ENCODE measurements around the gene C1orf210.

Gene C1orf210

GRCh38 chr1:43285269-43285990 is at the start of gene C1orf210:
Gene C1orf210, minus strand, starts transcription at chr1:43285581. Its CDS starts 2,311 bp downstream, at chr1:43283270.
- no peak for DNase-seq

- DNase-seq = no peak
Observed at GRCh38 chr1:43334453-43335205, 49.2 kb upstream of the C1orf210 start.

- no peak for DNase-seq
Observed at GRCh38 chr1:43331688-43332087, 46.3 kb upstream of the C1orf210 start.

- peak; percentile 59 for DNase-seq
Observed at GRCh38 chr1:43329995-43330751, 44.8 kb upstream of the C1orf210 start.

- no peak for DNase-seq
Observed at GRCh38 chr1:43327549-43328292, 42.3 kb upstream of the C1orf210 start.

GRCh38 chr1:43325381-43325780 is 40.0 kb upstream of the C1orf210 start:
- no peak for DNase-seq

- DNase-seq = no peak
Observed at GRCh38 chr1:43324810-43325209, 39.4 kb upstream of the C1orf210 start.

- no peak for DNase-seq
Observed at GRCh38 chr1:43322506-43322905, 37.1 kb upstream of the C1orf210 start.

GRCh38 chr1:43321331-43321891 is 36.0 kb upstream of the C1orf210 start:
- DNase-seq = no peak

- DNase-seq = no peak
Observed at GRCh38 chr1:43319766-43320165, 34.4 kb upstream of the C1orf210 start.

- no peak for DNase-seq
Observed at GRCh38 chr1:43319288-43319687, 33.9 kb upstream of the C1orf210 start.

- no peak for DNase-seq
Observed at GRCh38 chr1:43318831-43319230, 33.5 kb upstream of the C1orf210 start.

- DNase-seq = no peak
Observed at GRCh38 chr1:43317817-43318471, 32.6 kb upstream of the C1orf210 start.

- DNase-seq = no peak
Observed at GRCh38 chr1:43316738-43317520, 31.5 kb upstream of the C1orf210 start.

- no peak for DNase-seq
Observed at GRCh38 chr1:43315963-43316737, 30.8 kb upstream of the C1orf210 start.

GRCh38 chr1:43315481-43315880 is 30.1 kb upstream of the C1orf210 start:
- no peak for DNase-seq

- DNase-seq = no peak
Observed at GRCh38 chr1:43314233-43314632, 28.9 kb upstream of the C1orf210 start.

- no peak for DNase-seq
Observed at GRCh38 chr1:43313771-43314170, 28.4 kb upstream of the C1orf210 start.

GRCh38 chr1:43312663-43313515 is 27.5 kb upstream of the C1orf210 start:
- DNase-seq = no peak

Measured in left hindlimb (tissue), 1 donor.